Measurements from ENCODE around the gene CYBB.

CYBB gene

GRCh38 chrX:37753384-37753783, 26.5 kb upstream of the CYBB start:
- no peak overlapping the region for H3K4me3 ChIP-seq (replicated peaks in 1 of 2; ENCODE audit: low read depth in 2 of 2, low read length in 2 of 2)
- no peak for DNase-seq (ENCODE audit: low read depth in 2 of 2)
- TF ChIP-seq CTCF (IDR thresholded peaks at IDR 0.05; ENCODE audit: low read depth, low read length) = no peak

GRCh38 chrX:37754516-37754915, 25.3 kb upstream of the CYBB start:
- no peak for TF ChIP-seq CTCF (IDR thresholded peaks at IDR 0.05; ENCODE audit: low read depth, low read length)
- DNase-seq (ENCODE audit: low read depth in 2 of 2) = no peak
- no peak overlapping the region for H3K4me3 ChIP-seq (replicated peaks in 1 of 2; ENCODE audit: low read depth in 2 of 2, low read length in 2 of 2)

GRCh38 chrX:37755025-37755424, 24.8 kb upstream of the CYBB start:
- no peak for TF ChIP-seq CTCF (IDR thresholded peaks at IDR 0.05; ENCODE audit: low read depth, low read length)
- H3K4me3 ChIP-seq (replicated peaks in 1 of 2; ENCODE audit: low read depth in 2 of 2, low read length in 2 of 2) = no peak overlapping the region
- no peak for DNase-seq (ENCODE audit: low read depth in 2 of 2)

- TF ChIP-seq CTCF (IDR thresholded peaks at IDR 0.05; ENCODE audit: low read depth, low read length) = no peak
- DNase-seq (ENCODE audit: low read depth in 2 of 2) = no peak
- no peak overlapping the region for H3K4me3 ChIP-seq (replicated peaks in 1 of 2; ENCODE audit: low read depth in 2 of 2, low read length in 2 of 2)
Measured at GRCh38 chrX:37757082-37757481, 22.8 kb upstream of the CYBB start.

- no peak for DNase-seq (ENCODE audit: low read depth in 2 of 2)
- H3K4me3 ChIP-seq (replicated peaks in 1 of 2; ENCODE audit: low read depth in 2 of 2, low read length in 2 of 2) = no peak overlapping the region
- no peak for TF ChIP-seq CTCF (IDR thresholded peaks at IDR 0.05; ENCODE audit: low read depth, low read length)
Measured at GRCh38 chrX:37759351-37759750, 20.5 kb upstream of the CYBB start.

GRCh38 chrX:37759878-37760418, 19.9 kb upstream of the CYBB start:
- no peak for TF ChIP-seq CTCF (IDR thresholded peaks at IDR 0.05; ENCODE audit: low read depth, low read length)
- no peak for DNase-seq (ENCODE audit: low read depth in 2 of 2)
- H3K4me3 ChIP-seq (replicated peaks in 1 of 2; ENCODE audit: low read depth in 2 of 2, low read length in 2 of 2) = no peak overlapping the region

GRCh38 chrX:37763400-37763799, 16.5 kb upstream of the CYBB start:
- TF ChIP-seq CTCF (IDR thresholded peaks at IDR 0.05; ENCODE audit: low read depth, low read length) = no peak
- no peak overlapping the region for H3K4me3 ChIP-seq (replicated peaks in 1 of 2; ENCODE audit: low read depth in 2 of 2, low read length in 2 of 2)
- DNase-seq (ENCODE audit: low read depth in 2 of 2) = no peak
